AG09319 (cell line): Measurements from ENCODE around the gene KEL.

ENCODE experiments used
- DNase-seq: peaks from one replicate; pipeline ENCODE4 v3.0.0-alpha.2; 2010; ENCODE audit warnings: low read depth; ENCODE audit errors: extremely low read depth
- TF ChIP-seq, protein P1 (sequence below): IDR thresholded peaks from 2 replicates; pipeline ENCODE4 v1.5.1; 2011; ENCODE audit warnings: low read depth, mild to moderate bottlenecking, inconsistent platforms, low read length, moderate library complexity

Gene KEL

DNA sequence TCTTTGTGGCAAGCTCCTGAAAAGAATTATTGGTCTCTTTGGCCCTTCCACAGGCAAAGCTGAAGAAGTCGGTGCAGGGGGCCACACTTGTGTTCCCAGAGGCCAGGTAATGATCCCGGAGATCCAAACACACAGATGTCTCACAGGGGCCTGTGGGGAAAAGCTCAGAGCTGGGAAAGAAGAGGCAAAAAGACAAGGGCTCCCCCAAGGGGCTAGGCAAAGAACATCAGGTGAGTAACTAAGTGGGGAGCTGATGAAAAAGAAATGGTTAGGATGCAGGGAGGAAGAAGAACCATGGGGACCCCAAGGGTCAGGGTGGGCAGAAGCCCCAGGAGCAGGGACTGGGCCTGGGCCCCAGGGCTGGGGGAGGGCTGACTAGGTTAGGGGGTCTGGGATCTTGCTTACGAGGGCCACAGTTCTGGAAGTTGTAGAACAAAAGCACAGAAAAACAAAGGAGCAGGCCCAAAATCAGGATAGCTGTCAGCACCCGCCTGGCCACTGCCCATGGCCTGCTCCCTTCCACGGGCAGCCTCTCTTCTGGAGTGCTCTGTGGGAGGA, 1.1 kb downstream of the KEL start:
- TF ChIP-seq, protein P1, sequence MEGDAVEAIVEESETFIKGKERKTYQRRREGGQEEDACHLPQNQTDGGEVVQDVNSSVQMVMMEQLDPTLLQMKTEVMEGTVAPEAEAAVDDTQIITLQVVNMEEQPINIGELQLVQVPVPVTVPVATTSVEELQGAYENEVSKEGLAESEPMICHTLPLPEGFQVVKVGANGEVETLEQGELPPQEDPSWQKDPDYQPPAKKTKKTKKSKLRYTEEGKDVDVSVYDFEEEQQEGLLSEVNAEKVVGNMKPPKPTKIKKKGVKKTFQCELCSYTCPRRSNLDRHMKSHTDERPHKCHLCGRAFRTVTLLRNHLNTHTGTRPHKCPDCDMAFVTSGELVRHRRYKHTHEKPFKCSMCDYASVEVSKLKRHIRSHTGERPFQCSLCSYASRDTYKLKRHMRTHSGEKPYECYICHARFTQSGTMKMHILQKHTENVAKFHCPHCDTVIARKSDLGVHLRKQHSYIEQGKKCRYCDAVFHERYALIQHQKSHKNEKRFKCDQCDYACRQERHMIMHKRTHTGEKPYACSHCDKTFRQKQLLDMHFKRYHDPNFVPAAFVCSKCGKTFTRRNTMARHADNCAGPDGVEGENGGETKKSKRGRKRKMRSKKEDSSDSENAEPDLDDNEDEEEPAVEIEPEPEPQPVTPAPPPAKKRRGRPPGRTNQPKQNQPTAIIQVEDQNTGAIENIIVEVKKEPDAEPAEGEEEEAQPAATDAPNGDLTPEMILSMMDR = no peak
- DNase-seq = no peak

GRCh38 chr7:142959202-142959601, 3.0 kb downstream of the KEL start:
- TF ChIP-seq, protein P1 = no peak
- no peak for DNase-seq

DNA sequence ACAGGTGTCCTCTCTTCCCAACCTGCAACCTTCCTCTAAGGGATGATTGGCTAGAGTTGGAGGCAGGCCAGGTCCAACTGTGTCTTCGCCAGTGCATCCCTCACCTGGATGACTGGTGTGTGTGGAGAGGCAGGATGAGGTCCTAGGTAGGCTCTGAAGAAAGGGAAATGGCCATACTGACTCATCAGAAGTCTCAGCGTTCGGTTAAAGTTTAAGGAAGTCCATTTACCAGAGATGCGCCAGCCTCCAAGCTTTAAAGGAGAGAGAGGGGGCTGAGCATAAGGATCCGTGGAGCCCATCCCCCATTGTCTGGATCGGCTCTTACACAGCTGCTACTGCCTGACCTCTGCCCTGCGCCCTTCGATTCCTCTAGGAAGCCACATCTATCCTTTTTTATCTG, 4.4 kb downstream of the KEL start:
- DNase-seq = no peak

GRCh38 chr7:142956951-142957623, 5.1 kb downstream of the KEL start:
- no peak for DNase-seq
- TF ChIP-seq, protein P1 = no peak

More for the DNA sequence above, 4.4 kb downstream of the KEL start:
- TF ChIP-seq, protein P1 = no peak

- TF ChIP-seq, protein P1 = no peak
- no peak for DNase-seq
Measured at GRCh38 chr7:142954680-142955268, 7.4 kb downstream of the KEL start.

DNA sequence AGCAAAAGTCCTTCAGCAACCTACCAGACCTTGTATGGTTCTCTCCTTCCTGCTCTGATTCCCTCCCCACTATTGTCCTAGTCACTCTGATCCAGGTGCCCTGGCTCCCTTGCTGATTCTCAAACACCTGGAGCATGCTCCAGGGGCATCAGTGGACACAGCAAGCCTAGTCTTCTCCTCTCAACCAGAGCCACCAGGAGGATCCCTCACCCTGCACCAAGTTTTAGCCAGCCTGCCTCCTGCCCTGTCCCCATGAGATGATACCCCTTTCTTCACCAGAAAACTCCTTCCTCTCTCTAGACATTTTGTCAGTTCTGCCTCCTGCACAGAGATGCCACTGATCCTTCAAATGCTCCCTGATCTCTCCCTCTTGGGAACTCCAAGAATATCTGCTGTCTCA, 11.9 kb downstream of the KEL start:
- no peak for DNase-seq

GRCh38 chr7:142948603-142949002, 13.6 kb downstream of the KEL start:
- TF ChIP-seq, protein P1 = no peak

More for the DNA sequence above, 11.9 kb downstream of the KEL start:
- TF ChIP-seq, protein P1 = no peak

More at GRCh38 chr7:142948603-142949002, 13.6 kb downstream of the KEL start:
- no peak for DNase-seq
